ENCODE measurements around the gene SPPL2B.
"Not testable (repeated sequence)": the region's sequence is repeated elsewhere in the genome, so short reads cannot be mapped to it uniquely, and the experiment has no call there.

SPPL2B gene

GRCh38 chr19:2382530-2383222, 54.2 kb downstream of the SPPL2B start:
- DNase-seq, result no peak

GRCh38 chr19:2385053-2385721, 56.7 kb downstream of the SPPL2B start:
- DNase-seq, result peak in 1 of 2 donors; percentile 13

GRCh38 chr19:2387367-2388288, 59.1 kb downstream of the SPPL2B start:
- no peak for DNase-seq

GRCh38 chr19:2389594-2389993, 61.1 kb downstream of the SPPL2B start:
- no peak for DNase-seq

GRCh38 chr19:2391118-2391725, 62.7 kb downstream of the SPPL2B start:
- DNase-seq, result peak; percentile 14 to 33

- no peak for DNase-seq
Measured at GRCh38 chr19:2392366-2392765, 63.9 kb downstream of the SPPL2B start.

GRCh38 chr19:2392899-2393298, 64.4 kb downstream of the SPPL2B start:
- DNase-seq, result not testable (repeated sequence)

- DNase-seq, result no peak
Measured at GRCh38 chr19:2394054-2394441, 65.6 kb downstream of the SPPL2B start.

- DNase-seq, result no peak
Measured at GRCh38 chr19:2394442-2395292, 66.2 kb downstream of the SPPL2B start.

- DNase-seq, result not testable (repeated sequence)
Measured at GRCh38 chr19:2395293-2395829, 66.9 kb downstream of the SPPL2B start.

- not testable (repeated sequence) for DNase-seq
Measured at GRCh38 chr19:2397173-2397572, 68.7 kb downstream of the SPPL2B start.

- no peak for DNase-seq
Measured at GRCh38 chr19:2398735-2399305, 70.3 kb downstream of the SPPL2B start.

- DNase-seq, result no peak
Measured at GRCh38 chr19:2399582-2399981, 71.1 kb downstream of the SPPL2B start.

All from stimulated activated CD4-positive, alpha-beta T cell treated with anti-CD3 and anti-CD28 coated beads, Interleukin-2, amount 100 ng/mL, for 24 hours (primary cell).